Measurements from ENCODE around the gene UBE2F. TPM values are rescaled to one million over a fixed set of nuclear protein-coding genes. Genes with fewer than 3 reads are reported as not detected.

Gene UBE2F
- total and polyA plus RNA-seq, 2 of the 4 experiments (the other 2 are of a cell fraction) = 44.6 to 59.8 TPM

- H3K27me3 ChIP-seq (ENCODE audit: control insufficient read depth, insufficient read depth, low read length) = no peaks in the 10 kb centered on the region
- whole genome bisulfite sequencing, 2 experiments (ENCODE audit: extremely low coverage in 2 of 2, insufficient read length in 1 of 2) = 82% methylated on average over 6 of the region's 9 CpGs; no CpG with 5 or more reads in 1 of the 2 experiments
- H3K4me2 ChIP-seq (ENCODE audit: low read depth, low read length) = no peak overlapping the region
- no peak overlapping the region for H2BK120ac ChIP-seq (ENCODE audit: low read depth, low read length)
- BruUV-seq (replicated peaks) = no TSS peak
- in situ Hi-C loops (cut with MboI; ENCODE audit: low sequenced_read_pairs) (no loop called here), intact Hi-C loops (cut with micrococcal nuclease) (no loop called here), dilution Hi-C loops (cut with HindIII; ENCODE audit: low sequenced_read_pairs, unreplicated experiment) (no loop called here)
- no peak overlapping the region for H3K9ac ChIP-seq (ENCODE audit: low read depth, low read length)
- H2AFZ ChIP-seq (replicated peaks; ENCODE audit: low read length, poor library complexity) = no peak overlapping the region
- no peak for DNase-seq
- peaks cover 76% of the 10 kb centered on the region for H4K20me1 ChIP-seq (ENCODE audit: insufficient read depth, low read length)
- H2BK20ac ChIP-seq (ENCODE audit: low read depth, low read length) = no peak overlapping the region
- no peak overlapping the region for H4K8ac ChIP-seq (ENCODE audit: low read depth in 2 of 2, low read length in 2 of 2)
- no peak overlapping the region for H2BK15ac ChIP-seq (ENCODE audit: low read depth, low read length)
- ChIA-PET CTCF (interaction anchor here (1.0 kb wide), 1 partner anchor 71 kb away, joined by 3 read pairs; no protein-coding TSS in a partner anchor), POLR2A (ENCODE audit: unreplicated experiment) (no interaction called here)
- no peak overlapping the region for H3K23ac ChIP-seq (ENCODE audit: low read depth, low read length)
- no peak overlapping the region for H3K4me3 ChIP-seq (ENCODE audit: insufficient read depth, low read depth, low read length)
- H4K5ac ChIP-seq (ENCODE audit: low read depth, low read length) = no peak overlapping the region
- no peaks in the 10 kb centered on the region for H3K9me3 ChIP-seq (ENCODE audit: control insufficient read depth, insufficient read depth, low read length)
- no peak for ATAC-seq (ENCODE audit: low read depth)
- no peak overlapping the region for H3K18ac ChIP-seq (ENCODE audit: low read depth, low read length)
- H3K36me3 ChIP-seq (ENCODE audit: control insufficient read depth, insufficient read depth, low read length) = peaks cover 12% of the 10 kb centered on the region; the same call in 1 of the 2 replicates
- no peak overlapping the region for H2AK9ac ChIP-seq (replicated peaks; ENCODE audit: low read depth, low read length, poor library complexity)
- peaks cover 62 to 87% of the 10 kb centered on the region in 2 experiments for H3K79me1 ChIP-seq (ENCODE audit: low read depth in 1 of 2, low read length in 2 of 2)
- H3K14ac ChIP-seq (replicated peaks; ENCODE audit: low read depth, low read length) = no peak overlapping the region
- peaks cover 5% of the 10 kb centered on the region; the same call in 1 of the 2 replicates for H3K4me1 ChIP-seq (ENCODE audit: control insufficient read depth, insufficient read depth, low read length)
- H4K91ac ChIP-seq (ENCODE audit: insufficient read depth, low read depth, low read length) = no peak overlapping the region
- TF ChIP-seq SMC3 (IDR thresholded peaks at IDR 0.05; ENCODE audit: low read depth, low read length) (no peak), FOS (IDR thresholded peaks at IDR 0.05; ENCODE audit: low read depth, low read length) (no peak), POLR2A (IDR thresholded peaks at IDR 0.05; ENCODE audit: low read depth, low read length) (no peak), NFE2L2 (IDR thresholded peaks at IDR 0.05; ENCODE audit: low read depth, low read length) (no peak), CEBPB (IDR thresholded peaks at IDR 0.05; ENCODE audit: low read depth, low read length) (no peak), CHD1 (IDR thresholded peaks at IDR 0.05; ENCODE audit: low read depth, low read length) (no peak), RCOR1 (IDR thresholded peaks at IDR 0.05; ENCODE audit: insufficient replicate concordance, low read length) (no peak), CTCF (conservative IDR thresholded peaks at IDR 0.05; ENCODE audit: low read depth, low read length) (no peak), ELK1 (IDR thresholded peaks at IDR 0.05; ENCODE audit: borderline replicate concordance, low read depth, low read length) (no peak), MAZ (IDR thresholded peaks at IDR 0.05; ENCODE audit: borderline replicate concordance, low read depth, low read length) (no peak), BHLHE40 (IDR thresholded peaks at IDR 0.05; ENCODE audit: low read depth, low read length) (no peak), USF2 (IDR thresholded peaks at IDR 0.05; ENCODE audit: low read depth, low read length) (no peak), RFX5 (IDR thresholded peaks at IDR 0.05; ENCODE audit: low read depth, low read length) (no peak), MAFK (IDR thresholded peaks at IDR 0.05; ENCODE audit: low read depth, low read length) (no peak), RAD21 (IDR thresholded peaks at IDR 0.05; ENCODE audit: low read length) (no peak), MXI1 (IDR thresholded peaks at IDR 0.05; ENCODE audit: borderline replicate concordance, low read depth, low read length) (no peak)
- H3K56ac ChIP-seq (ENCODE audit: extremely low read depth, insufficient read depth, low read length) = no peak overlapping the region
- no peak overlapping the region for H3K27ac ChIP-seq (ENCODE audit: insufficient read depth, low read length)
- H3K9me1 ChIP-seq (ENCODE audit: insufficient read depth, low read length) = peaks cover 33% of the 10 kb centered on the region
- H3K4ac ChIP-seq (ENCODE audit: low read depth, low read length) = no peak overlapping the region
- no peak overlapping the region for H2BK5ac ChIP-seq (ENCODE audit: low read depth, low read length, poor library complexity, severe bottlenecking)
- H2AK5ac ChIP-seq (ENCODE audit: low read depth, low read length) = no peak overlapping the region
Observed at GRCh38 chr2:237982039-237982725, 15.4 kb downstream of the UBE2F start.
